Ovary (tissue), 9 donors: ENCODE results near the gene BCAR3. TPM values are rescaled to one million over a fixed set of nuclear protein-coding genes. Genes with fewer than 3 reads are reported as not detected.

Experiments
- DNase-seq, 5 donors: peaks; one replicate each; pipeline ENCODE4 v3.0.0-alpha.2; 2019 to 2020
- H3K27ac ChIP-seq, 2 donors: fragments of 200-600 bp; one replicate each; pipeline versions ENCODE4 v1.5.1 to v1.8.0; 2019 to 2022
- H3K27me3 ChIP-seq: fragments of 200-600 bp; one replicate; pipeline ENCODE4 v1.8.0; 2022
- H3K36me3 ChIP-seq: fragments of 200-600 bp; sonication (generic); one replicate; pipeline ENCODE4 v1.5.1; 2019
- H3K4me1 ChIP-seq: one replicate; pipeline ENCODE4 v1.8.1; 2013; ENCODE audit warnings: mild to moderate bottlenecking, moderate library complexity; ENCODE audit not compliant: insufficient read depth
- H3K4me3 ChIP-seq: fragments of 200-600 bp; sonication (generic); one replicate; pipeline ENCODE4 v1.5.1; 2017
- H3K9me3 ChIP-seq, 2 donors: fragments of 200-600 bp in 1 of 2; sonication (generic) in 1 of 2; one replicate each; pipeline versions ENCODE4 v1.5.1 to v1.8.1; 2013 to 2019; ENCODE audit warnings: mild to moderate bottlenecking in 1 of 2, moderate library complexity in 1 of 2
- EP300 ChIP-seq: sonication (generic); formaldehyde crosslinking; IDR thresholded peaks from one replicate; pipeline ENCODE4 v1.6.1; 2017; ENCODE audit warnings: antibody characterized with exemption
- POLR2A ChIP-seq: fragments of 450-650 bp; IDR thresholded peaks from one replicate; pipeline ENCODE4 v1.6.1; 2017; ENCODE audit warnings: antibody characterized with exemption, mild to moderate bottlenecking, moderate library complexity
- WGBS, 3 donors: extraction: QIAGEN DNeasy Blood & Tissue Kit in 1 of 3; methylation state at CpG; one replicate each; pipeline versions ENCODE4 v1.1.5 to v1.1.7; 2013 to 2017; 5-methylcytosine and 5-hydroxymethylcytosine counted together
- intact Hi-C, 4 donors: fragments of 100-400 bp; cut with DNase I; formaldehyde crosslinking; loops; one replicate each; pipeline versions ENCODE4 v1.11.0 to v1.15.1; 2022 to 2023
- polyA plus RNA-seq, 2 donors: library from polyadenylated mRNA; stranded (reverse); fragments of 200-250 nt in 1 of 2; fragments of 350-450 nt in 1 of 2; fragmentation: Illumina TruSeq in 1 of 2; extraction: RNeasy Lipid Tissue Mini Kit (QIAGEN cat#74804) in 1 of 2; gene quantifications; one replicate each; pipeline ENCODE4 v1.2.3, GENCODE V29; 2013 to 2014
- total RNA-seq, 7 donors: library from RNA; depleted of rRNA in 2 of 7; stranded (reverse); fragments of >200 nt in 2 of 7; fragmentation: NEBNext Ultra II Directional in 3 of 7; extraction: Animal tissue kit (Norgen Biotek cat#: 25700) in 3 of 7; gene quantifications; one replicate each; pipeline versions ENCODE4 v1.1.0 to v1.2.4, GENCODE V29; 2016 to 2023
- TF ChIP-seq, protein P1 (sequence below), 3 donors: fragments of 450-650 bp in 2 of 3; fragments of 200-600 bp in 1 of 3; IDR thresholded peaks; one replicate each; pipeline versions ENCODE4 v1.5.1 to v1.8.0; 2016 to 2022; ENCODE audit warnings: antibody characterized with exemption in 3 of 3, mild to moderate bottlenecking in 1 of 3
- donor health status: DM: no; HTN: no; CAD: no; lungs with moderate emphysema.
- donor health status: DM: no; HTN: no; CAD: no.
- donor health status: Bipolar disorder and iron deficiency.
- donor health status: DM: yes; HTN: yes; CAD: no.
- donor health status: DM: no; HTN: no; CAD: no.
- donor health status: DM: yes; HTN: yes; CAD: no.

Gene BCAR3
- total and polyA plus RNA-seq, 9 donors: 13.8 to 30.8 (median 17.5) TPM

DNA sequence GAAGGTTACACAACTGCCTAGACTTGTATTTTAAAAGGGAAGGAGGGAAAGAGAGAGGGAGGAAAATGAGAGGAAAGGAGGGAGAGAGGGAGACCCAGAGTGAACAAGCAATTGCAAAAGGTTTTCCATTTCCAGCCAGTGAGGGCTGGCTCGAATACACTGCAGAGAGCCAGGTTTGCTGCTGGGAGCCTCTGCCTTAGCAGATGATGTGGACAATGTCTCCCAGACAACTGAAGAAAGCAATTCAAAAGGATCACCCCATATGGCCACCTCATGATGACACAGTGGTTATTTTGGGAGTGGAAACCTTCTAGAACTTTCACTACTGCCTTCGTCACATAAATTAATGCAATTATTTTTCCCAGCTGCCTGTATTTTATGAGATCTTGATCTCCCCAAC, 86.4 kb downstream of the BCAR3 start:
- TF ChIP-seq, protein P1, sequence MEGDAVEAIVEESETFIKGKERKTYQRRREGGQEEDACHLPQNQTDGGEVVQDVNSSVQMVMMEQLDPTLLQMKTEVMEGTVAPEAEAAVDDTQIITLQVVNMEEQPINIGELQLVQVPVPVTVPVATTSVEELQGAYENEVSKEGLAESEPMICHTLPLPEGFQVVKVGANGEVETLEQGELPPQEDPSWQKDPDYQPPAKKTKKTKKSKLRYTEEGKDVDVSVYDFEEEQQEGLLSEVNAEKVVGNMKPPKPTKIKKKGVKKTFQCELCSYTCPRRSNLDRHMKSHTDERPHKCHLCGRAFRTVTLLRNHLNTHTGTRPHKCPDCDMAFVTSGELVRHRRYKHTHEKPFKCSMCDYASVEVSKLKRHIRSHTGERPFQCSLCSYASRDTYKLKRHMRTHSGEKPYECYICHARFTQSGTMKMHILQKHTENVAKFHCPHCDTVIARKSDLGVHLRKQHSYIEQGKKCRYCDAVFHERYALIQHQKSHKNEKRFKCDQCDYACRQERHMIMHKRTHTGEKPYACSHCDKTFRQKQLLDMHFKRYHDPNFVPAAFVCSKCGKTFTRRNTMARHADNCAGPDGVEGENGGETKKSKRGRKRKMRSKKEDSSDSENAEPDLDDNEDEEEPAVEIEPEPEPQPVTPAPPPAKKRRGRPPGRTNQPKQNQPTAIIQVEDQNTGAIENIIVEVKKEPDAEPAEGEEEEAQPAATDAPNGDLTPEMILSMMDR (IDR thresholded peaks at IDR 0.05): no peak
- TF ChIP-seq POLR2A: no peak
- no peak for TF ChIP-seq EP300
- H3K4me1 ChIP-seq: peaks cover 2% of the 10 kb centered on the region
- no peak overlapping the region for H3K4me3 ChIP-seq
- no peaks in the 10 kb centered on the region for H3K9me3 ChIP-seq
- intact Hi-C loops: no loop called here
- H3K27ac ChIP-seq: no peak overlapping the region
- H3K36me3 ChIP-seq: no peaks in the 10 kb centered on the region
- H3K27me3 ChIP-seq: no peaks in the 10 kb centered on the region
- DNase-seq: no peak
- 81 to 86% (median 83%) methylated on average over 2 of the region's 2 CpGs for WGBS, 3 donors

DNA sequence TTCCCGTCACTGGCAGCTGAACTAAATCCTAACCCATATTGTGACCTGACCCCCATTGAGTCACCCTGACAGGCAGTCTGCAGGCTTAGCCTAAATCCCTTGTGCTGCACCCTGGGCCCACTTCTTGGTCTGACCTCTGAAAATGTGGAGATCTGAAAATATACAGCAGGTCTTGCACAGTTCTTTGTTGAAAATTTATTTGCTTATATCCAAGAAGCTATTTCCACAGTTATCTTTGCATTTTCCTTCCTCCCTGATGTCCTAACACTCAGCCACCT, 87.1 kb downstream of the BCAR3 start:
- Histone ChIP-seq H3K4me1 (peaks cover 2% of the 10 kb centered on the region), H3K9me3 (no peaks in the 10 kb centered on the region), H3K4me3 (no peak overlapping the region), H3K36me3 (no peaks in the 10 kb centered on the region), H3K27me3 (no peaks in the 10 kb centered on the region), H3K27ac (no peak overlapping the region)
- no peak for TF ChIP-seq EP300
- TF ChIP-seq POLR2A: no peak
- TF ChIP-seq, protein P1 (IDR thresholded peaks at IDR 0.05): no peak
- DNase-seq: no peak
- intact Hi-C loops: no loop called here
- WGBS, 3 donors: 89 to 97% (median 93%) methylated on average over 1 of the region's 1 CpG

DNA sequence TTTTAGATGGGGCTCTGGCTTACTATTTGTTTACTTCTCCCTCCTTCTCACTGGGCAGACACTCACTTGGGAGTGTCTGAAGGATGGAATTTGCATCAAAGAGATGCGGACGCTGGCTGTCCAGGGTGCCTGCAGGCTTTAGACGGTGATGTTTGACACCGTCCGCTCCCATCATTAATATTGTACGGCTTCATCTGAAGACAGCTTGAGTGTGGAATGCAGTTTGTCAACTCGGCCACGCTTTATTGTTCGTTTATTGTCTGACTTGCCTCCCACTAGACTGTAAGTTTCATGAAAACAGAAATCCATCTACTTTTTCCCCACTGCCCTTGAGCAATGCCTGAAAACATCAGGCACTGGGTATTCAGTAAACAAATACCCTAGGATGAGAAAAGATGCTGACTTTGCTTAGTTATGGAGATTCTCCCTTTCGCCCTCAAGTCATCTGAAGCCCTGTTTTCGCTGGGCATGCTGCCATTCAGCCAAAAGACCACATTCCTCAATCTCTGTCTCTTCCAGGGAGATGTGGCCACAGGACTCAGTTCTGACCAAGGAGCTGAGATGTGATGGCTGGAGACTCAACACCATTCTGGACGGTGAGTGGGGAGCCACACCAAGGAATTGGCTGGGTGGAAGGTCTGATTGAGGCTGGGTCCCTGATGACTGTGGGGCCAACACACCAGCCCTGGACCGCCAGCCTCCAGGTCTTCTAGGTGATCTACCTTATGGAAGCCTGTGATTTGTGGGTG, 87.6 kb downstream of the BCAR3 start:
- TF ChIP-seq EP300 (no peak), POLR2A (no peak)
- TF ChIP-seq, protein P1 (IDR thresholded peaks at IDR 0.05): no peak
- Histone ChIP-seq H3K9me3 (no peaks in the 10 kb centered on the region), H3K36me3 (no peaks in the 10 kb centered on the region), H3K4me3 (no peak overlapping the region), H3K27me3 (no peaks in the 10 kb centered on the region), H3K27ac (no peak overlapping the region), H3K4me1 (peaks cover 2% of the 10 kb centered on the region)
- intact Hi-C loops: no loop called here
- DNase-seq: no peak
- 83 to 86% (median 84%) methylated on average over 13 of the region's 13 CpGs for WGBS, 3 donors

DNA sequence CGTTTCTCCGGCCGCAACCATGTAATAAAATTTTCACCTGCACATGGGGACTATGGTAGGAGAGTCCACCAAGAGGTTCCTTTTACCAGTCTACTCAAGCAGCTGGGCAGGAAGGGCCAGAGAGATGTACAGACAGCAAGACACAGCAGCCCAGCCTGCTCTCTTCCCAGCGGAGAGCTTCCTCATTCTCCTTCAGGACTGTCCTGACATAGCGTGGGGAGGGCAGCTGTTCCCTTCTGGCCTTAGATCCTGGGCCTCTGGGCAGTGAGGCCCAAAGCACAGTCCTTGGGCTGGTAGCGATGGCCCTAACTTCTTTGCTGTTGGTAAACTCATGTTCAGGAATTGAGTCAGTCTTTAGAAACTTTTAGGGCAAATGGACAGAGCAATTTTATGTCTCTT, 89.1 kb downstream of the BCAR3 start:
- no peak overlapping the region for H3K27ac ChIP-seq
- no peaks in the 10 kb centered on the region for H3K36me3 ChIP-seq
- no peaks in the 10 kb centered on the region for H3K9me3 ChIP-seq
- TF ChIP-seq EP300 (no peak), POLR2A (no peak)
- TF ChIP-seq, protein P1 (IDR thresholded peaks at IDR 0.05): no peak
- intact Hi-C loops: no loop called here
- H3K4me1 ChIP-seq: no peaks in the 10 kb centered on the region
- DNase-seq: no peak
- no peak overlapping the region for H3K4me3 ChIP-seq
- 94 to 97% (median 95%) methylated on average over 6 of the region's 6 CpGs for WGBS, 3 donors
- no peaks in the 10 kb centered on the region for H3K27me3 ChIP-seq
